ENCODE measurements around the gene PLAA.
"Not testable (repeated sequence)": the region's sequence is repeated elsewhere in the genome, so short reads cannot be mapped to it uniquely, and the experiment has no call there.

Gene PLAA

DNA sequence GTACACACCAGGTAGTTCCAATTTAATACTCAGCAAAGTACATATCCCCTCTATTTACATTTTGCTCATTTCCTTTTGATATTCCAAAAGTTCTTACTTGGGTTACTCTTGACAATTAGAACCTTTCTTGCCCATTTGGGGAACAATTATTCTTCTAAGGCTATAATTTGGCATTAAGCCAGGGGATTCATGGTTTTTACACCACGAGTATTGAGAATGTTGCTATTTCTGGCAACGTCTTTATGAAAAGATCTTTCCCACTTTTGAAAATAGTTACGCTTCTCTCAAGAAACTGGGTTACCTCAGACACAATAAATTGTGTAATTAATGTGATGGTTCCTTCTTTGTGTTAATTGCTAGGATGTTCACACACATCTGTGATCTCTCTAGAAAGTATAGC is 43.0 kb downstream of the PLAA start:
- H3K9me3 Mint-ChIP-seq = no peaks in the 10 kb centered on the region
- DNase-seq (no peak), ATAC-seq (replicated peaks) (no peak)
- no peaks in the 10 kb centered on the region for H3K4me1 Mint-ChIP-seq (ENCODE audit: low read depth in 2 of 2)
- H3K27ac Mint-ChIP-seq = peak overlapping the region in 1 of 2 donors; percentile 65
- H3K36me3 Mint-ChIP-seq (ENCODE audit: insufficient read depth) = peaks cover 44% of the 10 kb centered on the region
- H3K27me3 Mint-ChIP-seq = no peaks in the 10 kb centered on the region
- H3K4me3 Mint-ChIP-seq = no peak overlapping the region

DNA sequence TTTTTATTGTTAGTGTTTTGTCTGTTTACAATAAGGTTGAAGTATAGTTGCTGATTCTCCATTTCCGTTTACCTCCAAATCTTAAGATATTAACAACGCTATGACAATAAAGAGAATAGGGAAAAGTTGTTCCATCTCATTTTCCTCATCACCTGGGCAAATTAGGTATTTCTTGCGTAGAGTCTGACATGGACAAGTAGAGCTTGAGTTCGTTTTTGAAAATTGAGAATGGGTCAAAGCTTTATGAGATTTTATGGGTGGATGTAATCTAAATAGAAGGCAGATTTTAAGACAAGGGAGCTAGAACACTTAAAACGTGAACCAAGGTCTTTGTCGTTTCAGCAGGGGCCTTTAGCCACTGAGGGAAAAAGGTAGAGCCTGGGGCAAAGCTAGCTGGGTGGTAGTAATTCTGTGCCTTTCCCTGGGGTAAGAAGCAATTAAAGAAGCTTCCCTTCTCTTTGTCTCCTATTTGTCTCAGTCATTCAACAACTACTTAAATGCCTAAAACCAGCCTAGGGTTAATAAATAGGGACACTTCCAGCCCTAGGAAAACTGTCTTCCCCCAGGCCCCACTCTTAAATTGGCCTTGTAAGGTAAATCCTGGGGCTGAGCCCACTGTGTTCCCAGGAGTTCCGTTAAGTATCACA is 53.9 kb downstream of the PLAA start:
- no peaks in the 10 kb centered on the region for H3K27me3 Mint-ChIP-seq
- ATAC-seq (replicated peaks) (no peak), DNase-seq (no peak)
- H3K9me3 Mint-ChIP-seq = peaks cover 2 to 8% of the 10 kb centered on the region in 2 donors
- peak overlapping the region; percentile 100 for H3K4me3 Mint-ChIP-seq
- peak overlapping the region; percentile 100 for H3K27ac Mint-ChIP-seq
- H3K4me1 Mint-ChIP-seq (ENCODE audit: low read depth in 2 of 2) = peaks cover 27 to 30% of the 10 kb centered on the region in 2 donors
- peaks cover 15% of the 10 kb centered on the region for H3K36me3 Mint-ChIP-seq (ENCODE audit: insufficient read depth)

DNA sequence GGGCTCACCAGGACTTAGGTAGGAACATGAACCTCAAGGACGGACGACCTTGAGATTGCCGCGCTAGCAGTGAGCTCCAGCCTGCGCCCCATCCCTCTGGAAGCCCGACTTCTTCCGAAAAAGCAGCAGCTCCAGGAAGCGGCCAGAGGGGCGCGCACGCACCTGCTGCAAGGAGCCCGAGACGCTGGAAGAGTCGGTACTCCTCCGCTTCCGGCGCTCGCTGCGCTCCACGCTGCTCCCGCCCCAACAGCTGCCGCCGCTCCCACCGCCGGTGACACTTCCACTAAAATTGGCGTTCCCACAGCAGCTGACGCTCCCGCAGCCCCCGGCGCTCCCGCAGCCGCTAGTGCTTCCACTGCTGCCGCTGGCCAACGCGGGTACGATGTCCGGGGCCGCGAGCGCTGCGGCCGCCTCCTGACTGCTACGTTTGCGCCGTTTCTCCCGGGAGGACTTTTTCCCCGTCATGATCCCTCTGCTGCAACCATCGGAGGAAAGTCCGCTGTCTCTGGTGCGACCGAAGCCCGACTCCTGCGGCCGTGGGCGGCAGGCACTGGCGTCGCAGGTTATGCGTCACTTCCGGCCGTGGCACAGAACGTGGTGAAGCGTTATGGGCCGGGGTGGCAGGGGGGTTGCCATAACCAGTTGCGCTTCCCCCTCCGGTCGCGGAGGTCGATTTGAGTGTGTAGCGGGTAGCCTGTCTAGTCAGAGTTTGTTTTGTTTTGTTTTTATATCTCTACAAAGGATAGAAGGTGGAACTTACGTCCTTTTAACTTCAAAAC is 54.6 kb downstream of the PLAA start, which contains the start of gene CAAP1:
Gene CAAP1, minus strand, starts transcription at position 552 of the 779 bp plus-strand sequence. Its CDS starts 87 bp downstream, at position 465.
- Mint-ChIP-seq H3K27ac (peak within 1 kb of the TSS; percentile 100), H3K4me3 (peak within 1 kb of the TSS; percentile 100), H3K4me1 (ENCODE audit: low read depth in 2 of 2) (peaks cover 30 to 34% of the 10 kb centered on the region in 2 donors), H3K36me3 (ENCODE audit: insufficient read depth) (peaks cover 15% of the 10 kb centered on the region), H3K27me3 (no peaks in the 10 kb centered on the region), H3K9me3 (peaks cover 2 to 8% of the 10 kb centered on the region in 2 donors)
- peak; percentile 94 for ATAC-seq (replicated peaks)
- peak; percentile 87 to 91 (median 89) for DNase-seq

DNA sequence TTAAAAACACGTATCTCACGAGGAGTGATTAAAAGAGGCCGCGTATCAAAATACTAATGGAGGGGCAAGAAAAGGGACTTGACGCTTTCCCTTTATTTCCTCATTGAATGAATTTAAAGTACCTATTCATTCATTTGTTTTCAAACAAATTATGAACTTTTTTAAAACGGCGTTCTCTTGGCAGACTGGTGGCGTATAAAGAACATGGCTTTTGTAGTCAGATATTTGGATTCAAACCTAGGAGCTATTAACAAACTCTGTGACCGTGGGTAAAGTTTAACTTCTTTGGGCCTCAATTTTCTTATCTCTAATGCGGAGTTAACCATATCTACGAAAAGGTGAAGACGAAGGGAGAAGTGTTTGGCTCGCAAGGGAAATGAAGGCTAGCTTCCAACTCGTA is 55.3 kb downstream of the PLAA start:
- H3K4me1 Mint-ChIP-seq (ENCODE audit: low read depth in 2 of 2) = peaks cover 30 to 34% of the 10 kb centered on the region in 2 donors
- ATAC-seq (replicated peaks) = no peak
- H3K27ac Mint-ChIP-seq = peak overlapping the region; percentile 100
- H3K27me3 Mint-ChIP-seq = no peaks in the 10 kb centered on the region
- peaks cover 2 to 8% of the 10 kb centered on the region in 2 donors for H3K9me3 Mint-ChIP-seq
- DNase-seq = no peak
- H3K36me3 Mint-ChIP-seq (ENCODE audit: insufficient read depth) = peaks cover 17% of the 10 kb centered on the region
- H3K4me3 Mint-ChIP-seq = peak overlapping the region; percentile 100

DNA sequence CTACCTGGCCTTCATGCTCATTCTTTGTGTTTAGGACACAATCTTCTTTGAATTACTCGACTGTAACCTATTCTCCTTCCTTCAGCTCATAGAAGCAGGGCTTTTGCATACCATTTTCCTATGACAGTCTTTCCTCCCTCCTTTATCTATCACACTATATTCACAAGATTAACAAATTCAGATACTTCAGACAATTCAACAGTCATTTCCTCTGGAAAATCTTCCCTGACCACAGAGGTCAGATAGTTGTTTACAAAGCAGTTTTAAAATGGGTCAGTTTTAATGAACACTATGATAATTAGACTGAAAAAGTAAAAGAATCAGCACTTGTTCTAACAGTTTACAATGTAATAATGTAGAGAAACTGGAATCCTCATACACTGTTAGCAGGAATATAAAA is 58.8 kb downstream of the PLAA start:
- H3K36me3 Mint-ChIP-seq (ENCODE audit: insufficient read depth) = peaks cover 44% of the 10 kb centered on the region
- no peak for ATAC-seq (replicated peaks)
- no peak overlapping the region for H3K4me3 Mint-ChIP-seq

DNA sequence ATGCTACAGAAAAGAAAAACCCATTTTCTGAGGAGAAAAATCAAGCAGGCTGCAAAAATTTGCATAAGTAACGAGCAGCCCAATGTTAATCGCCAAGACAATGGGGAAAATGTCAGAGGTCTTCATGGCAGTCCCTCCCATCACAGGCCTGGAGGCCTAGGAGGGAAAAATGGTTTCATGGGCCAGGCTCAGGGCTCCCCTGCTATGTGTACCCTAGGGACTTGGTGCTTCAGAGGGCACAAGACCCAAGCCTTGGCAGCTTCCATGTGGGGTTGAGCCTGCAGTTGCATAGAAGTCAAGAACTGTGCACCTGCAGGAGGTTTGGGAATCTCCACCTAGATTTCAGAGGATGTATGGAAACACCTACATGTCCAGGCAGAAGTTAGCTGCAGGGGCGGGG is 64.9 kb downstream of the PLAA start:
- peaks cover 41% of the 10 kb centered on the region for H3K36me3 Mint-ChIP-seq (ENCODE audit: insufficient read depth)

More for the DNA sequence above, 58.8 kb downstream of the PLAA start:
- peaks cover 30 to 34% of the 10 kb centered on the region in 2 donors for H3K4me1 Mint-ChIP-seq (ENCODE audit: low read depth in 2 of 2)
- H3K9me3 Mint-ChIP-seq = no peaks in the 10 kb centered on the region
- H3K27ac Mint-ChIP-seq = no peak overlapping the region
- H3K27me3 Mint-ChIP-seq = no peaks in the 10 kb centered on the region
- DNase-seq = no peak

DNA sequence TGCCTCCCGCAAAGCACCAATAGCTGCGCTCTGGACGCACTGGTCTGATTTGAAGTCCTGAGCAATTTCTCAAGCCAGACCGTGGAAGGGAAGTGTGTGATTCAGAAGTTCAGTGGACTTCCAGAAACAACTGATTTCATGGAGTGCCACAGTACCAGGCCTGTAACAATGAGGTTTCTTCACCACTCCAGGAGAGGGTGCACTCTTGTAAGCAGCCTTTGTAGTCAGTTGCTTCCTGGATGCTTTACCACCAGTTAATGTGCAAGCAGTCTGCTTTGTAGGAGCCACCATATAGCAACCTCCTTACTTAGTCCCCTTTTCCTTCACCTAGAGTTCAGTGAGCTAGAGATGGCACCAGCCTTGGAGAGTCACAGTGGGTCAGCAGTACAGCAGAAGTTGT is 66.8 kb downstream of the PLAA start:
- peaks cover 4 to 10% of the 10 kb centered on the region in 2 donors for H3K9me3 Mint-ChIP-seq
- H3K36me3 Mint-ChIP-seq (ENCODE audit: insufficient read depth) = peaks cover 28% of the 10 kb centered on the region
- no peak overlapping the region for H3K27ac Mint-ChIP-seq
- H3K27me3 Mint-ChIP-seq = no peaks in the 10 kb centered on the region
- no peak overlapping the region for H3K4me3 Mint-ChIP-seq
- ATAC-seq (replicated peaks) (no peak), DNase-seq (no peak)
- H3K4me1 Mint-ChIP-seq (ENCODE audit: low read depth in 2 of 2) = no peaks in the 10 kb centered on the region

More for the DNA sequence above, 64.9 kb downstream of the PLAA start:
- H3K4me1 Mint-ChIP-seq (ENCODE audit: low read depth in 2 of 2) = no peaks in the 10 kb centered on the region
- ATAC-seq (replicated peaks) (no peak), DNase-seq (no peak)
- no peak overlapping the region for H3K27ac Mint-ChIP-seq
- H3K9me3 Mint-ChIP-seq = peaks cover 4 to 10% of the 10 kb centered on the region in 2 donors
- no peaks in the 10 kb centered on the region for H3K27me3 Mint-ChIP-seq
- H3K4me3 Mint-ChIP-seq = no peak overlapping the region

DNA sequence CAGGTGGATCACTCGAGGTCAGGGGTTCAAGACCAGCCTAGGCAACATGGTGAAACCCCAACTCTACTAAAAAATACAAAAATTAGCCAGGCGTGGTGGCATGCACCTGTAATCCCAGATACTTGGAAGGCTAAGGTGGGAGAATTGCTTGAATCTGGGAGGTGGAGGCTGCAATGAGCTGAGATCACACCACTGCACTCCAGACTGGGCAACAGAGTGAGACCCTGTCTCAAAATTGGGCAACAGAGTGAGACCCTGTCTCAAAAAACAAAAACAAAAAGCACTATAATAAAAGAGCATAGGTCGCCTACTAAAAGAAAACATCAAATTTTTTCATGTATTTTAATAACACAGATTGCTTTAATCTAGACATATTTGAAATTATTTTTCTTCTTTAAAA is 71.9 kb downstream of the PLAA start:
- Mint-ChIP-seq H3K9me3 (peaks cover 1 to 10% of the 10 kb centered on the region in 2 donors), H3K36me3 (ENCODE audit: insufficient read depth) (peaks cover 15% of the 10 kb centered on the region)
- DNase-seq; H3K27ac Mint-ChIP-seq; H3K4me1 Mint-ChIP-seq (ENCODE audit: low read depth in 2 of 2); H3K4me3 Mint-ChIP-seq; ATAC-seq (replicated peaks); H3K27me3 Mint-ChIP-seq: not testable (repeated sequence)

DNA sequence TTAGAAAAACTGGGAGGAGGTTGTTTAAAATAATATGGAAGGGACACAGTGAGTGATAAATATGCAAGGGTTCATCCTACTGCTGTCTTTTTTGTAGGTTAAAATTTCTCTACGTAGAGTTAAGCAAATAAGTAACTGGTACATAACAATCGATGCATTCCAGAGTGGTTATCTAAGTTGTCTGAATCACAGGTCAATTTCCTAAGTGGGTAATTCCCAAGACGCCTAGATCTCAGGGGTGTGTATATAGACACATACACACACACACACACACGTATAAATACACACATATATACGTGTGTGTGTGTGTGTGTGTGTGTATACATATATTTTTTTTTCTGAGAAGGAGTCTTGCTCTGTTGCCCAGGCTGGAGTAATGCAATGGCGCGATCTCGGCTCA is 76.8 kb downstream of the PLAA start:
- H3K9me3 Mint-ChIP-seq = no peaks in the 10 kb centered on the region
- no peaks in the 10 kb centered on the region for H3K27me3 Mint-ChIP-seq
- peaks cover 0 to 2% of the 10 kb centered on the region in 2 donors for H3K4me1 Mint-ChIP-seq (ENCODE audit: low read depth in 2 of 2)
- H3K36me3 Mint-ChIP-seq (ENCODE audit: insufficient read depth) = peaks cover 28% of the 10 kb centered on the region
- H3K4me3 Mint-ChIP-seq = no peak overlapping the region
- ATAC-seq (replicated peaks) (no peak), DNase-seq (no peak)
- H3K27ac Mint-ChIP-seq = peak overlapping the region in 1 of 2 donors; percentile 31

DNA sequence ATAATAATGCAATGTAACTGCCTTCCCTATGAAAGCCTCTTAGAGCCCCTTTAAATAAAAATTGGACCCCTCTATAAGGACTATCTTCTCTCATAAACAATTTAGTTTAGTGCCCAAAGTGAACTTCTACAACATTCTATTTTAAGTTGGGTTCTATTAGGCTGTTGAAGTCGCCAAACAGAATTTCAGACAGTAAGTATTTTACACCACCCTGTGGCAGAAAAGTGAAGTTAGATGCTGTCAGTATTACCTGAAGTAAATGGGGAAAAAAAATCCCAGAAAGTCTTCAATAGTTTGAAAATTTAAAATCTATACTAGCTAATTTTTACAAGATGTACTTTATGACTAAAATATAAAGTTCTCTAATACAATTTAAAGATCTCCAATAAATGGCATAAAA is 84.0 kb downstream of the PLAA start:
- H3K27ac Mint-ChIP-seq = peak overlapping the region in 1 of 2 donors; percentile 12
- DNase-seq (no peak), ATAC-seq (replicated peaks) (no peak)
- H3K9me3 Mint-ChIP-seq = no peaks in the 10 kb centered on the region
- no peaks in the 10 kb centered on the region for H3K27me3 Mint-ChIP-seq
- H3K4me3 Mint-ChIP-seq = no peak overlapping the region
- peaks cover 27% of the 10 kb centered on the region for H3K36me3 Mint-ChIP-seq (ENCODE audit: insufficient read depth)
- H3K4me1 Mint-ChIP-seq (ENCODE audit: low read depth in 2 of 2) = peaks cover 0 to 4% of the 10 kb centered on the region in 2 donors

DNA sequence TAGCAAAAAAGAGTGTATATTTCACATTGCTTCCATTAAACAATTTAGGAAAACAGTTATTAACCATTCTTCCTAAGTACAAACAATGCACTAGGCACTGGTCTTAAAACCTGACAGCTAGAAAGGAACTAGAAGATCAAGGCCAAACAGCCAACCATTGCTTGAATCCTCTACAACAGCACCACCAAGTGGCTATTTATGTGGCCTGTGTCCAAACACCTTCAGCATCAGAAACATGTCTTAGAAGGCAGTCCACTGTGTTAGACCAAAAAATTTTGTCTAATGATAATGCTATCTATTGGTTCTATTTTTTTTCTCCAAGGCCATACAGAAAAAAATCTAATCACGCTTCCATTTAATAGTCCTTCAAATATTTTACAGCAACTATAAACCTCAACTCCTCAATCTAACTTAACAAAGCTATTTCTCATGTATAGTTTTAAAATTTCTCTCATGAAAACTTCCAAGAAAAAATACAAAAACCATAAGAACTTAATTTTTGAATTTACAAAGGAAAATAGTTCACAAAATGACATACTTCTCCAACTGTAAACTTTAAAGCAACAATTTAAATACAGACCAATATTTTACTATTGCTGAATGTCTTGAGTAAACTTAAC is 90.5 kb downstream of the PLAA start:
- Mint-ChIP-seq H3K4me1 (ENCODE audit: low read depth in 2 of 2) (peaks cover 2 to 12% of the 10 kb centered on the region in 2 donors), H3K27ac (no peak overlapping the region), H3K36me3 (ENCODE audit: insufficient read depth) (peaks cover 28% of the 10 kb centered on the region), H3K4me3 (no peak overlapping the region), H3K9me3 (no peaks in the 10 kb centered on the region), H3K27me3 (no peaks in the 10 kb centered on the region)
- ATAC-seq (replicated peaks) (no peak), DNase-seq (no peak)
